OCI-LY1 (cell line): ENCODE data around the gene CEP152.

Experiments used
- EZH2 ChIP-seq: fragments of 200-600 bp; sonication (generic), shearing (Covaris generic); IDR thresholded peaks from 2 replicates; pipeline ENCODE4 v1.8.0; 2017; ENCODE audit warnings: borderline replicate concordance, mixed run types, mild to moderate bottlenecking, antibody characterized with exemption, low read length, moderate library complexity, mixed read lengths
- TF ChIP-seq, protein P1 (sequence below): fragments of 200-600 bp; sonication (generic), shearing (Covaris generic); IDR thresholded peaks from 2 replicates; pipeline ENCODE4 v1.5.1; 2017; ENCODE audit warnings: mild to moderate bottlenecking, antibody characterized with exemption, low read length, moderate library complexity, mixed read lengths

DNA sequence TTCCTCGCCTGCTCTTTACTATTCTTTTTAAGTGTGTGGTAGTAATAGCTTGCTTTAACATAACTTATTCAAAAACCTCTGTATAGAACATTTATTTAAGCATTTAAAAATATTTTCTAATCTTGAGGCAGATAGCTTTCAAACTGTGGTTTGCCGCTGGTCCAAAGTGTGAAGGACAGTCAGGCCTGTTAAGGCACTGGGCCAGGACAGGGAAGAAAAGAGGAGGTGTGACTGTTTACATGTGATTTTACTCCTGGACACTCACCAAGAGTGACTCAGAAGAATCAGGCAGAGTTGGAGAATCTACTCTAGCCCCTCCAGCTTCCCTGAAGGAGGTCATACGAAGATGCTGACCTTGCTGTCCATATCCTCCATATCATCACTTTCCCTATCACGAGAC, 44.7 kb downstream of the CEP152 start:
- TF ChIP-seq, protein P1, sequence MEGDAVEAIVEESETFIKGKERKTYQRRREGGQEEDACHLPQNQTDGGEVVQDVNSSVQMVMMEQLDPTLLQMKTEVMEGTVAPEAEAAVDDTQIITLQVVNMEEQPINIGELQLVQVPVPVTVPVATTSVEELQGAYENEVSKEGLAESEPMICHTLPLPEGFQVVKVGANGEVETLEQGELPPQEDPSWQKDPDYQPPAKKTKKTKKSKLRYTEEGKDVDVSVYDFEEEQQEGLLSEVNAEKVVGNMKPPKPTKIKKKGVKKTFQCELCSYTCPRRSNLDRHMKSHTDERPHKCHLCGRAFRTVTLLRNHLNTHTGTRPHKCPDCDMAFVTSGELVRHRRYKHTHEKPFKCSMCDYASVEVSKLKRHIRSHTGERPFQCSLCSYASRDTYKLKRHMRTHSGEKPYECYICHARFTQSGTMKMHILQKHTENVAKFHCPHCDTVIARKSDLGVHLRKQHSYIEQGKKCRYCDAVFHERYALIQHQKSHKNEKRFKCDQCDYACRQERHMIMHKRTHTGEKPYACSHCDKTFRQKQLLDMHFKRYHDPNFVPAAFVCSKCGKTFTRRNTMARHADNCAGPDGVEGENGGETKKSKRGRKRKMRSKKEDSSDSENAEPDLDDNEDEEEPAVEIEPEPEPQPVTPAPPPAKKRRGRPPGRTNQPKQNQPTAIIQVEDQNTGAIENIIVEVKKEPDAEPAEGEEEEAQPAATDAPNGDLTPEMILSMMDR = no peak
- no peak for TF ChIP-seq EZH2
